HG02981 (cell line): ENCODE measurements around the gene PTBP1.

Experiments
- ATAC-seq: cut with Tn5 transposase; IDR thresholded peaks from one replicate; pipeline ENCODE4 v1.9.1; 2021; ENCODE audit warnings: mild to moderate bottlenecking, moderate library complexity; ENCODE audit not compliant: unreplicated experiment

PTBP1 gene

GRCh38 chr19:795691-796581 is 1.3 kb upstream of the PTBP1 start:
- no peak for ATAC-seq

DNA sequence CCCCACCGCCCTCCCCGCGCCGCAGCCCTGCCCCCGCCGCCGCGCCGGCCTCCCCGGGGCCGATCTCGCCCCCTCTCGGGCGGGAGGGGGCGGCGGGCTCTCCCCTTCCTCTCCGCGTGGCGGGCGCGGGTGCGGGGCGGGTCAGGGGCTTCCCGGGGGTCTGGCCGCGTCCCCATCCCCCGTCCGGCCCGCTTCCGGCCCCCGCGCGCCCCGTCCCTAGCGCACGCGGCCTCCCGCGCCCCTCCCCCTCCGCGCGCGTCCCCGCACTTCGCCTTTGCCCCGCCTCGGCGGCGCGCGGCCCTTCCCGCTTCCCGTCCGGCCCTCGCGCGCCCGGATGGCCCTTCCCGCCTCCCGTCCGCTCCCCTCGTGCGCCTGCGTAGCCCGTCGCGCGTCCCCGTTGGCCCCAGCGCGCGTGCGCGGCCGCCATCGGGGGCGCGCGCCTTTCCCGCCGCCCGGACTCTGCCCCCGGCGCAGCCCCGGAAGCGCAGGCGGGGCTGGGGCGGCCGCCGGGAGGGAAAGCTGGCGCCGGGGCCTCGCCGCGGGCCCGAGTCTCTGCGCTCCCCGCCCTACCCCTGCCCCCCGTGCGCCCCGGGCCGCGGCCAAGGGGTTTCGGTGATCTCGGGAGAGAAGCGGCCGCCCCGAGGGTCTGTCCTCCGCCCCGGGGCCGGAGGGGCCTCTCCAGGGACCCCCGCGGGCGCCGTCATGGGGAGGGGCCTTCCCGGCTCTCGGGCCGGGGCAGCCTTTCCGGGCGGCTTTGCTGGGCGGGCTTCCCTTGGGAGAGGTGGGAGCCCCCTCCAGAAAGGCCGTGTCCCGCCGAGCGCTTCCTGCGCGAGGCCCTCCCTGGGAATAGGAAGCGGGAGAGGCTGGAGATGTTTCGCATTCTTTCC is 519 bp downstream of the PTBP1 start:
- peak; percentile 36 for ATAC-seq

DNA sequence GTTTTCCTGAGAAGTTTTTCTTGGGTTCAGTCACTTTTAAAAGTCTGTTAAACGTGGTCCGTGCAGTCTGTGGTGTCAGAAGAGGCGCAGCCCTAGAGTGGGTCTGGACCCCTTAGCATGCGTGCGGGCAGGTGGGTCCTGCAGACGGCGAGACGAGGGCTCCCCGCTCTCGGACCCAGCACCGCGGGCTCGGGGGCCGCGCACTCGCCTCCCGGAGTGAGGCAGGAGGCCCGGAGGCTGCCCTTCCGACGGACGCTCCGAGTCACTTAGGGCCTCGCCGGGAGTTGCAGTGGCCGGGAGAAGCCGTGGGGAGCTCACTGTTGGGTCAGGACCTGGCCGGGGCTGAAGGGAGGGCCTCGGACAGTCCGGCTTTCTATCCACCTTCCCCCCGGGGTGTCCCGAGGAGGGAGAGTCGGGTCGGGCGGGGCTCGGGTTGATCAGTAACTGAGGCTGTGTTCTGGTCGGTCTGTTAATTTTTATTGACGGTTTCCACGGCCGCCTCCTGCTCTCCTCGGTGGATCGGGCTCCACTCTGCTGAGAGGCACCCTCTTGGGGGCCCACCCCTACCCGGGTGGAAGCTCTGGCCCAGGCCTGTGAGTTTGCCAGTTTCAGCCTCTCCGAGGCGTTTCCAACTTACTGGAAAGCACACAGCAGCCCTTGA is 1.3 kb downstream of the PTBP1 start:
- ATAC-seq = no peak

GRCh38 chr19:799076-799881 is 2.0 kb downstream of the PTBP1 start:
- no peak for ATAC-seq

GRCh38 chr19:800360-801029 is 3.2 kb downstream of the PTBP1 start:
- no peak for ATAC-seq

DNA sequence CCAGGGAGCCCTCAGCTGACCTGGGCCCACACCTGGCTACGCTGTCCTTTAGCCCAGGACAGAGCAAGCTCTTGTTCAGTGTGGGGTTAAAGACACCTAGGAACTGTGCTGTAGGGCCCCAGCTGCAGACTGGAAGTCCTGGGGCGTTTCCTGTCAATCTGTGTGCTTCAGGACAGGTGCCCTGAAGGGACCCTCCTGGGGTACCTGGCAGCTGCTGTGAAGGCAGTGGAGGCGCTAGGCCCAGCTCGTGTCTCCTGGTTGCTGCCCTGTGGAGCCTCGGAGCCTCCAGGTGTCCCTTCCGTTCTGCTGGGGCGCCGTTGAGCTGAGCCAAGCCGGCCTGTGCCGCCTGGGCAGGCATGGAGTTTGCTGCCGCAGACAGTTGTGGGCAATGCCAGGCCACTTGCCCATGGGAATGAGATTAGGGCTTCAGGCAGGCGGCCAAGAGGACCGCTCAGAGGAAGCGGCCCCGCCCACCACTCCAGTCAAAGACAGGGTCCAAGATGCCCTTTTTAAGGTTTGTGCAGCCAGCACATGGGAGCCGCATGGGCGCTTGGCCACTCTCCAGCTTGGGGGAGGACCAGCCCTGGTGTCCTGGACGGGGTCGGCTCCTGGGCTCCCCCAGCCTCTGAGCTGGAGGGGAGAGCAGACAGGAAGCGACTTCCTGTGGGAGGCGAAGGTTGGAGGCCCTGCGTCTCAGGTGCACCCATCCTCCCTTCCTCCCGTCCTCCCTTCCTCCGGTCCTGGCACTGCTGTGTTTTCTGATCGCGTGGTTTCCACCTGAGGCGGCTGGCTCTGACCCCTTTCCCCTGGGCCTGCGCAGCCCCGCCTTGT is 4.0 kb downstream of the PTBP1 start:
- no peak for ATAC-seq

DNA sequence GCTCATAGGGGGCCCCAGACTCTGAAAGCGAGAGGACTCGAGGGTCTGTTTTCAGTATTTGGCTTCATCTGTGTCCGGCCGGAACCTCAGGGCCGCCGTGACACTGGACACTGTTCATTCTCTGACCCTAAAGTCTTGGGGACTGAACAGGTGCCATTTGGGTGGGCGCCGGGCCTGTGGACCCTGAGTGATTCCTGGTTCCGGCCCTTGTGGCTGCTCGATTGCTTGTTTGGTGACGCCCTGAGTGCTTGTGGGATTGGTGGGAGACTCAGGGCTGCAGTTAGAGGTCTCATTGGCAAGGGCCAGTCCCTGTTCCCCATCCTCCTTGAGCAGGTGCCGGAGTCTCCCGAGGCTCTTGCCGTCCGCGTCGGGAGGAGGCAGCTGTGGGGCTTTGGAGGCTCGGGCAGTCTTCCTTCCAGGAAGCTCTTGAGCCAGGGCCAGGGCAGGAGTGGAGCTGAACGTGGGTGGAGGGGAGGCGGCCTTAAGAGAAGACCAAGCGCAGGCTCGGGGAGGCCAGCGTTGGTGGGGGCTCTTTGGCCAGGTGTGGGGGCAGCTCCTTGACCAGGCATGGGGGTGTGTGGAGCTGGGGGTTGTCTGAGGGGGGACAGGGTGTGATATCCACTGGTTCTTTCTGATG is 4.7 kb downstream of the PTBP1 start:
- no peak for ATAC-seq

GRCh38 chr19:802498-803098 is 5.3 kb downstream of the PTBP1 start:
- no peak for ATAC-seq

- ATAC-seq = no peak
Observed at GRCh38 chr19:803099-803561, 5.9 kb downstream of the PTBP1 start.

DNA sequence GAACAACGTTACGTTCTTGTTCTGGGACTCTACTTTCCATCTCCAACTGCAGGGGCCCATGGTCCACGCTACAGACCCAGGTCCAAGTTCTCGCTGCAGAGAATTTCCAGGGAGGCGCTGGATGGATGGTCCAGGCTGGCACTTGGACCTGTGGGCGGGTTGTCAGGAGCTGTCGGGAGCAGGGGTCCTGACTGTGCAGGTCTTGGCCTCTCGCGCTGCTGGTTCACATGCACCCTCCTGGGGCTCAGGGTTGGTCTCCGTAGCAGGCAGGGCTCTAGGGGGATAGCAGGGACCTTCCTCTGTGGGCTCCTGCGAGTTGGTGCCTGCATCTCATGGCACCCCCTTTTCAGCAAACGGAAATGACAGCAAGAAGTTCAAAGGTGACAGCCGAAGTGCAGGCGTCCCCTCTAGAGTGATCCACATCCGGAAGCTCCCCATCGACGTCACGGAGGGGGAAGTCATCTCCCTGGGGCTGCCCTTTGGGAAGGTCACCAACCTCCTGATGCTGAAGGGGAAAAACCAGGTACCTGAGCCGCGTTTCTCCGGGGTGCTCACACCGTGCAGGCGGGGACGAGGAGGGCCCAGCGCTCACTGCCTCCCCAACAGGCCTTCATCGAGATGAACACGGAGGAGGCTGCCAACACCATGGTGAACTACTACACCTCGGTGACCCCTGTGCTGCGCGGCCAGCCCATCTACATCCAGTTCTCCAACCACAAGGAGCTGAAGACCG is 6.6 kb downstream of the PTBP1 start:
- no peak for ATAC-seq

GRCh38 chr19:804419-805165 is 7.3 kb downstream of the PTBP1 start:
- no peak for ATAC-seq

GRCh38 chr19:805166-805551 is 7.9 kb downstream of the PTBP1 start:
- no peak for ATAC-seq

DNA sequence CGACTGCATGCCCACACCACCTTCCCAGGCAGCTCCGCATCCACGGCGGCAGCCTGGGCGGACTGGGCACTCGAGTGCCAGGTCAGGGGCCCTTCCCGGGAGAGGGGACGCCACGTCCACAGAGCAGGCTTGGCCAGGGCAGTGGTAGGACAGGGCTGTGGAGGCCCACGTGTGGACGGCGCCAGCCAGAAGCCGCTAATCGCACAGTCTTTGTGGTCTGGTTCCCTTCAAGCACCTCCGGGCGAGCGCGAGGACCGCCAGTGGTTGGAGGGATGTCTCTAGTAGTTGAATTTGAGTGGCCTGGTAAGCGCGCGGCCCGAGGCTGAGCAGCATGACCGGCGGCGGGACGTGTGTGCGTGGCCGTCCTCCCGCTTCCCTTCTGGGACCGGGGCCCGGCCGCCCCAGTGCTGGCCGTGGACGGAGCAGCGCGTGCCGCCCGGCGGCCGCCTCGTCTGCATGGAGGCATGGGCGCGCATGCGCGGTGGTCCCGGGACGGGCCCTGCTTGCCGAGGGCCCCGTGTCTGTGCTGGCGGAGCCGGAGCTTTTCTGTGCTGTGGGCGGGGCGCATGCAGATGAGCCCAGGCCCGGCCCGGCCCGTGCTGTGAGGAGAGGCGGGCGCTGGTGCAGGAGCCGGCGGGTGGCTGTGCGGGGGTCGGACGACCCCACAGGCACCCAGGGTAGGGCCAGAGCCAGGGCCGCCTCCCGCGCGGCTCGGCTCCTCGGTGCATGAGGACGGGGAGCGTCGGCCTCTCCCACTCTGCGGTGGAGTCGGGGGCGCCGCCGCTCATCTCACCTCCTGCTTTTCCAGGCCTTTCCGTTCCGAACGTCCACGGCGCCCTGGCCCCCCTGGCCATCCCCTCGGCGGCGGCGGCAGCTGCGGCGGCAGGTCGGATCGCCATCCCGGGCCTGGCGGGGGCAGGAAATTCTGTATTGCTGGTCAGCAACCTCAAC is 8.6 kb downstream of the PTBP1 start:
- no peak for ATAC-seq

DNA sequence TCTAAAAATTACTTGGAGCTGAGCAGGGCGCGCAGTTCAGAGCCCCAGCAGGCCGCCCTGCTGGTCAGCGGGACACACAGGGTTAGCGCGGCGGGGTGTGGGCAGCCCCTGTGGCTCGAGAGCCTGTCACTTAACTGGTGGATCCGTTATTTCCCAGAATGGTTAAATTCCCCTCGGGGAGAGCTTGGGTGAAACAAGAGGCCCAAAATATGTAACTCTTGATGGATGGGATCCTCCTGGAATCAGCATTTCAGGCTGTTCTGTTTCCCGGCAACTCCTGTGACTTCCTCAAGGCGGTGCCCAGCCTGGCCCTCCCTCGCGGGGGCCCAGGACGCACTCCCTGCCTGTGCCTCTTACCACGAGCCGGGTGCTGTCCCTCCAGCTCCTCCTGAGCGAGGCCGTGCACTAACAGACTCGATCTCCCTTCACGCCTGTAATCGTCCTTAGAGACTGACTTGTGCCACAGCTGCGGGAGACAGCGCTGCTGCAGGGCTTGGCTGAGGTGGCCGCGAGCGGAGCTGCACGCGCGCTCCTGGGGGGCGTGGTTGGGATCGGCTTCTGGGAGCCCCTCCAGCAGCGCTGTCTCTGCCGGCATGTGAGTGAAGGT is 9.7 kb downstream of the PTBP1 start:
- ATAC-seq = no peak
